Measurements from ENCODE around the gene CARD8. TPM values are rescaled to one million over a fixed set of nuclear protein-coding genes. Genes with fewer than 3 reads are reported as not detected.
A peak's percentile ranks its signal among the peaks of the same experiment; 100 is the strongest.

The CARD8 gene
- total RNA-seq, 2 donors from 2014 or later = 166 to 201 TPM

- no peak overlapping the region for H3K27ac Mint-ChIP-seq
- no peak overlapping the region for H3K4me3 Mint-ChIP-seq
- peaks cover 29% of the 10 kb centered on the region for H3K4me1 Mint-ChIP-seq (ENCODE audit: low read depth)
- H3K36me3 Mint-ChIP-seq (ENCODE audit: insufficient read depth in 2 of 2) = peaks cover 0 to 5% of the 10 kb centered on the region in 2 donors
- H3K9me3 Mint-ChIP-seq = no peaks in the 10 kb centered on the region
- ATAC-seq (replicated peaks in 1 of 2) (no peak), DNase-seq (peak in 1 of 2 donors; percentile 43)
- no peaks in the 10 kb centered on the region for H3K27me3 Mint-ChIP-seq (ENCODE audit: low read depth)
These were observed 61.5 kb downstream of the CARD8 start for GRCh38 chr19:48194041-48194843.

GRCh38 chr19:48192750-48193149, 63.0 kb downstream of the CARD8 start:
- no peaks in the 10 kb centered on the region for H3K27me3 Mint-ChIP-seq (ENCODE audit: low read depth)
- ATAC-seq (replicated peaks in 1 of 2) (no peak), DNase-seq (no peak)
- H3K36me3 Mint-ChIP-seq (ENCODE audit: insufficient read depth in 2 of 2) = peaks cover 6 to 9% of the 10 kb centered on the region in 2 donors
- no peak overlapping the region for H3K27ac Mint-ChIP-seq
- H3K9me3 Mint-ChIP-seq = no peaks in the 10 kb centered on the region
- peaks cover 29% of the 10 kb centered on the region for H3K4me1 Mint-ChIP-seq (ENCODE audit: low read depth)
- no peak overlapping the region for H3K4me3 Mint-ChIP-seq

- H3K9me3 Mint-ChIP-seq = no peaks in the 10 kb centered on the region
- no peaks in the 10 kb centered on the region for H3K27me3 Mint-ChIP-seq (ENCODE audit: low read depth)
- DNase-seq = no peak
- no peak overlapping the region for H3K4me3 Mint-ChIP-seq
- peaks cover 20% of the 10 kb centered on the region for H3K4me1 Mint-ChIP-seq (ENCODE audit: low read depth)
- no peak for ATAC-seq (replicated peaks in 1 of 2)
- H3K36me3 Mint-ChIP-seq (ENCODE audit: insufficient read depth in 2 of 2) = peaks cover 6 to 11% of the 10 kb centered on the region in 2 donors
- H3K27ac Mint-ChIP-seq = no peak overlapping the region
These were observed 64.8 kb downstream of the CARD8 start for GRCh38 chr19:48190885-48191284.

- peaks cover 20% of the 10 kb centered on the region for H3K4me1 Mint-ChIP-seq (ENCODE audit: low read depth)
- peak; percentile 74 to 76 for ATAC-seq (replicated peaks in 1 of 2)
- peaks cover 6 to 11% of the 10 kb centered on the region in 2 donors for H3K36me3 Mint-ChIP-seq (ENCODE audit: insufficient read depth in 2 of 2)
- no peaks in the 10 kb centered on the region for H3K9me3 Mint-ChIP-seq
- no peaks in the 10 kb centered on the region for H3K27me3 Mint-ChIP-seq (ENCODE audit: low read depth)
- peak; percentile 29 to 68 for DNase-seq
- no peak overlapping the region for H3K4me3 Mint-ChIP-seq
- H3K27ac Mint-ChIP-seq = no peak overlapping the region
These were observed 65.3 kb downstream of the CARD8 start for GRCh38 chr19:48190288-48190884.

GRCh38 chr19:48186541-48186991, 69.1 kb downstream of the CARD8 start:
- DNase-seq (no peak), ATAC-seq (replicated peaks in 1 of 2) (peak in 1 of 2 donors; percentile 7)
- peaks cover 0 to 1% of the 10 kb centered on the region in 2 donors for H3K9me3 Mint-ChIP-seq
- H3K36me3 Mint-ChIP-seq (ENCODE audit: insufficient read depth in 2 of 2) = peaks cover 8 to 14% of the 10 kb centered on the region in 2 donors
- H3K4me1 Mint-ChIP-seq (ENCODE audit: low read depth) = peaks cover 12% of the 10 kb centered on the region
- no peak overlapping the region for H3K4me3 Mint-ChIP-seq
- no peaks in the 10 kb centered on the region for H3K27me3 Mint-ChIP-seq (ENCODE audit: low read depth)
- H3K27ac Mint-ChIP-seq = no peak overlapping the region

GRCh38 chr19:48186015-48186414, 69.7 kb downstream of the CARD8 start:
- no peak overlapping the region for H3K27ac Mint-ChIP-seq
- H3K9me3 Mint-ChIP-seq = peaks cover 2 to 6% of the 10 kb centered on the region in 2 donors
- H3K36me3 Mint-ChIP-seq (ENCODE audit: insufficient read depth in 2 of 2) = peaks cover 13 to 19% of the 10 kb centered on the region in 2 donors
- no peaks in the 10 kb centered on the region for H3K27me3 Mint-ChIP-seq (ENCODE audit: low read depth)
- ATAC-seq (replicated peaks in 1 of 2) = no peak
- H3K4me1 Mint-ChIP-seq (ENCODE audit: low read depth) = peaks cover 12% of the 10 kb centered on the region
- DNase-seq = no peak
- H3K4me3 Mint-ChIP-seq = no peak overlapping the region

GRCh38 chr19:48183356-48183755, 72.4 kb downstream of the CARD8 start:
- no peak for ATAC-seq (replicated peaks in 1 of 2)
- Mint-ChIP-seq H3K9me3 (peaks cover 2 to 6% of the 10 kb centered on the region in 2 donors), H3K27me3 (ENCODE audit: low read depth) (no peaks in the 10 kb centered on the region), H3K4me3 (no peak overlapping the region), H3K36me3 (ENCODE audit: insufficient read depth in 2 of 2) (peaks cover 14% of the 10 kb centered on the region in 2 donors), H3K4me1 (ENCODE audit: low read depth) (no peaks in the 10 kb centered on the region), H3K27ac (no peak overlapping the region)
- DNase-seq = no peak

- ATAC-seq (replicated peaks in 1 of 2) = no peak
- no peak for DNase-seq
- Mint-ChIP-seq H3K9me3 (peaks cover 2 to 6% of the 10 kb centered on the region in 2 donors), H3K4me1 (ENCODE audit: low read depth) (no peaks in the 10 kb centered on the region), H3K4me3 (no peak overlapping the region), H3K27me3 (ENCODE audit: low read depth) (no peaks in the 10 kb centered on the region), H3K36me3 (ENCODE audit: insufficient read depth in 2 of 2) (peaks cover 11 to 12% of the 10 kb centered on the region in 2 donors), H3K27ac (no peak overlapping the region)
These were observed 73.3 kb downstream of the CARD8 start for GRCh38 chr19:48182434-48182833.

- H3K4me1 Mint-ChIP-seq (ENCODE audit: low read depth) = no peaks in the 10 kb centered on the region
- ATAC-seq (replicated peaks in 1 of 2) (no peak), DNase-seq (no peak)
- peaks cover 11 to 12% of the 10 kb centered on the region in 2 donors for H3K36me3 Mint-ChIP-seq (ENCODE audit: insufficient read depth in 2 of 2)
- H3K27me3 Mint-ChIP-seq (ENCODE audit: low read depth) = no peaks in the 10 kb centered on the region
- no peak overlapping the region for H3K4me3 Mint-ChIP-seq
- no peak overlapping the region for H3K27ac Mint-ChIP-seq
- peaks cover 2 to 6% of the 10 kb centered on the region in 2 donors for H3K9me3 Mint-ChIP-seq
These were observed 74.2 kb downstream of the CARD8 start for GRCh38 chr19:48181505-48181904.

GRCh38 chr19:48176226-48176625, 79.5 kb downstream of the CARD8 start:
- peaks cover 29% of the 10 kb centered on the region for H3K4me1 Mint-ChIP-seq (ENCODE audit: low read depth)
- H3K27ac Mint-ChIP-seq = no peak overlapping the region
- H3K9me3 Mint-ChIP-seq = peaks cover under 1% of the 10 kb centered on the region in 2 donors
- H3K4me3 Mint-ChIP-seq = no peak overlapping the region
- H3K27me3 Mint-ChIP-seq (ENCODE audit: low read depth) = no peaks in the 10 kb centered on the region
- no peak for DNase-seq
- H3K36me3 Mint-ChIP-seq (ENCODE audit: insufficient read depth in 2 of 2) = peaks cover 10 to 18% of the 10 kb centered on the region in 2 donors
- ATAC-seq (replicated peaks in 1 of 2) = no peak

- no peaks in the 10 kb centered on the region for H3K9me3 Mint-ChIP-seq
- H3K4me1 Mint-ChIP-seq (ENCODE audit: low read depth) = peaks cover 34% of the 10 kb centered on the region
- no peak overlapping the region for H3K4me3 Mint-ChIP-seq
- no peak overlapping the region for H3K27ac Mint-ChIP-seq
- H3K36me3 Mint-ChIP-seq (ENCODE audit: insufficient read depth in 2 of 2) = peaks cover 7 to 18% of the 10 kb centered on the region in 2 donors
- DNase-seq = no peak
- no peaks in the 10 kb centered on the region for H3K27me3 Mint-ChIP-seq (ENCODE audit: low read depth)
- ATAC-seq (replicated peaks in 1 of 2) = no peak
These were observed 80.1 kb downstream of the CARD8 start for GRCh38 chr19:48175578-48175977.

GRCh38 chr19:48174445-48175030, 81.2 kb downstream of the CARD8 start:
- Mint-ChIP-seq H3K9me3 (no peaks in the 10 kb centered on the region), H3K36me3 (ENCODE audit: insufficient read depth in 2 of 2) (peaks cover 5 to 15% of the 10 kb centered on the region in 2 donors), H3K27ac (peak overlapping the region; percentile 52), H3K27me3 (ENCODE audit: low read depth) (no peaks in the 10 kb centered on the region), H3K4me1 (ENCODE audit: low read depth) (peaks cover 35% of the 10 kb centered on the region), H3K4me3 (no peak overlapping the region)
- DNase-seq (no peak), ATAC-seq (replicated peaks in 1 of 2) (no peak)

GRCh38 chr19:48171710-48172109, 84.0 kb downstream of the CARD8 start:
- ATAC-seq (replicated peaks in 1 of 2) = no peak
- no peaks in the 10 kb centered on the region for H3K27me3 Mint-ChIP-seq (ENCODE audit: low read depth)
- peak overlapping the region; percentile 86 to 97 for H3K4me3 Mint-ChIP-seq

More at GRCh38 chr19:48171710-48172109, 84.0 kb downstream of the CARD8 start:
- Mint-ChIP-seq H3K36me3 (ENCODE audit: insufficient read depth in 2 of 2) (peaks cover 5 to 15% of the 10 kb centered on the region in 2 donors), H3K4me1 (ENCODE audit: low read depth) (peaks cover 54% of the 10 kb centered on the region), H3K27ac (no peak overlapping the region), H3K9me3 (no peaks in the 10 kb centered on the region)
- DNase-seq = no peak
